IMR-90 (cell line): ENCODE data around the gene KCNAB3. TPM values are rescaled to one million over a fixed set of nuclear protein-coding genes. Genes with fewer than 3 reads are reported as not detected.
A peak's percentile ranks its signal among the peaks of the same experiment; 100 is the strongest.

ENCODE experiments used
- ATAC-seq: fragments of 200-7000 bp; cut with Tn5 transposase; 2 replicates; pipeline ENCODE4 v1.9.1; 2020; ENCODE audit warnings: low read depth, mild to moderate bottlenecking, moderate library complexity
- BruUV-seq: library from RNA; stranded (reverse); fragments of 400-500 nt; replicated peaks from 2 replicates; lab custom pipeline; 2021; lab: Mats Ljungman, UMichigan
- CTCF ChIA-PET: fragments of 300-600 bp; formaldehyde crosslinking; extraction: SDS; loops from one replicate; lab custom pipeline; 2021; ENCODE audit warnings: antibody characterized with exemption; lab: Yijun Ruan, JAX
- POLR2A ChIA-PET: fragments of 300-600 bp; sonication (Branson Sonifier 250); formaldehyde crosslinking; loops from one replicate; lab custom pipeline; 2022; ENCODE audit warnings: antibody characterized with exemption; ENCODE audit not compliant: unreplicated experiment; lab: Charles Lee
- DNase-seq: peaks from one replicate; pipeline ENCODE4 v3.0.0; 2013
- H2AFZ ChIP-seq: replicated peaks from 2 replicates; pipeline ENCODE3; 2013; ENCODE audit warnings: low read length, mild to moderate bottlenecking; ENCODE audit not compliant: poor library complexity
- H2AK5ac ChIP-seq: 2 replicates; pipeline ENCODE4 v1.6.1; 2013; ENCODE audit warnings: low read depth, low read length, inconsistent platforms
- H2AK9ac ChIP-seq: replicated peaks from 2 replicates; pipeline ENCODE3; 2013; ENCODE audit warnings: mild to moderate bottlenecking, low read depth, low read length, moderate library complexity; ENCODE audit not compliant: poor library complexity
- H2BK120ac ChIP-seq: 2 replicates; pipeline ENCODE4 v1.6.1; 2013; ENCODE audit warnings: low read depth, low read length, inconsistent platforms
- H2BK15ac ChIP-seq: 3 replicates; pipeline ENCODE4 v1.6.1; 2013; ENCODE audit warnings: low read depth, low read length, inconsistent platforms
- H2BK20ac ChIP-seq: 2 replicates; pipeline ENCODE4 v1.6.1; 2013; ENCODE audit warnings: low read depth, mild to moderate bottlenecking, inconsistent platforms, low read length, moderate library complexity
- H2BK5ac ChIP-seq: 2 replicates; pipeline ENCODE4 v1.6.1; 2013; ENCODE audit warnings: mild to moderate bottlenecking, low read depth, low read length, inconsistent platforms; ENCODE audit not compliant: poor library complexity, severe bottlenecking
- H3K14ac ChIP-seq: replicated peaks from 2 replicates; pipeline ENCODE4 v1.6.1; 2013; ENCODE audit warnings: low read depth, low read length, inconsistent platforms
- H3K18ac ChIP-seq: 2 replicates; pipeline ENCODE4 v1.6.1; 2013; ENCODE audit warnings: low read depth, low read length, control low read depth
- H3K23ac ChIP-seq: 2 replicates; pipeline ENCODE4 v1.6.1; 2013; ENCODE audit warnings: low read depth, low read length, inconsistent platforms
- H3K27ac ChIP-seq: 2 replicates; pipeline ENCODE4 v1.5.1; 2013; ENCODE audit warnings: mild to moderate bottlenecking, control low read depth, low read length; ENCODE audit not compliant: insufficient read depth
- H3K27me3 ChIP-seq: 2 replicates; pipeline ENCODE4 v1.6.1; 2013; ENCODE audit warnings: low read length; ENCODE audit not compliant: control insufficient read depth, insufficient read depth
- H3K36me3 ChIP-seq: 2 replicates; pipeline ENCODE4 v1.6.1; 2013; ENCODE audit warnings: low read length, mixed read lengths; ENCODE audit not compliant: control insufficient read depth, insufficient read depth
- H3K4ac ChIP-seq: 2 replicates; pipeline ENCODE4 v1.6.1; 2013; ENCODE audit warnings: low read depth, low read length, inconsistent platforms
- H3K4me1 ChIP-seq: 2 replicates; pipeline ENCODE4 v1.6.1; 2013; ENCODE audit warnings: low read length, mixed read lengths; ENCODE audit not compliant: control insufficient read depth, insufficient read depth
- H3K4me2 ChIP-seq: 2 replicates; pipeline ENCODE4 v1.6.1; 2013; ENCODE audit warnings: low read depth, mild to moderate bottlenecking, control low read depth, low read length, moderate library complexity
- H3K4me3 ChIP-seq: 2 replicates; pipeline ENCODE4 v1.5.1; 2013; ENCODE audit warnings: low read depth, mild to moderate bottlenecking, control low read depth, low read length, moderate library complexity; ENCODE audit not compliant: insufficient read depth
- H3K56ac ChIP-seq: 2 replicates; pipeline ENCODE4 v1.6.1; 2013; ENCODE audit warnings: low read length, inconsistent platforms; ENCODE audit not compliant: insufficient read depth; ENCODE audit errors: extremely low read depth
- H3K79me1 ChIP-seq, 2 experiments: 2 replicates each; pipeline ENCODE4 v1.6.1; 2013; ENCODE audit warnings: low read length in 2 of 2, inconsistent platforms in 1 of 2, low read depth in 1 of 2
- H3K9ac ChIP-seq: 2 replicates; pipeline ENCODE4 v1.6.1; 2013; ENCODE audit warnings: low read depth, low read length, control low read depth
- H3K9me1 ChIP-seq: 2 replicates; pipeline ENCODE4 v1.6.1; 2013; ENCODE audit warnings: low read length, inconsistent platforms; ENCODE audit not compliant: insufficient read depth
- H3K9me3 ChIP-seq: 2 replicates; pipeline ENCODE4 v1.6.1; 2013; ENCODE audit warnings: low read length; ENCODE audit not compliant: control insufficient read depth, insufficient read depth
- H4K20me1 ChIP-seq: 2 replicates; pipeline ENCODE4 v1.6.1; 2013; ENCODE audit warnings: low read length, inconsistent platforms; ENCODE audit not compliant: insufficient read depth
- H4K5ac ChIP-seq: 2 replicates; pipeline ENCODE4 v1.6.1; 2013; ENCODE audit warnings: mild to moderate bottlenecking, low read depth, low read length, control low read depth
- H4K8ac ChIP-seq, 2 experiments: 2 replicates each; pipeline ENCODE4 v1.6.1; 2013; ENCODE audit warnings: low read depth in 2 of 2, low read length in 2 of 2, control low read depth in 1 of 2, inconsistent platforms in 1 of 2
- H4K91ac ChIP-seq: 2 replicates; pipeline ENCODE4 v1.6.1; 2013; ENCODE audit warnings: low read depth, low read length, inconsistent platforms; ENCODE audit not compliant: insufficient read depth
- MAFK ChIP-seq: IDR thresholded peaks from 2 replicates; pipeline ENCODE4 v1.6.1; 2012; ENCODE audit warnings: low read depth, low read length, improper control_type of control experiment
- MAZ ChIP-seq: IDR thresholded peaks from 2 replicates; pipeline ENCODE4 v1.6.1; 2012; ENCODE audit warnings: low read depth, mild to moderate bottlenecking, low read length, improper control_type of control experiment, moderate library complexity, borderline replicate concordance
- MXI1 ChIP-seq: IDR thresholded peaks from 2 replicates; pipeline ENCODE4 v1.6.1; 2012; ENCODE audit warnings: low read depth, mild to moderate bottlenecking, low read length, moderate library complexity, borderline replicate concordance
- POLR2A ChIP-seq: IDR thresholded peaks from 2 replicates; pipeline ENCODE4 v1.6.1; 2012; ENCODE audit warnings: mild to moderate bottlenecking, low read depth, low read length
- RAD21 ChIP-seq: IDR thresholded peaks from 2 replicates; pipeline ENCODE4 v1.6.1; 2012; ENCODE audit warnings: low read length, improper control_type of control experiment
- SMC3 ChIP-seq: fragments of 150-350 bp; IDR thresholded peaks from 2 replicates; pipeline ENCODE4 v1.6.1; 2016; ENCODE audit warnings: low read depth, mild to moderate bottlenecking, antibody characterized with exemption, low read length, moderate library complexity
- WGBS, 2 experiments: methylation state at CpG; one replicate each; pipeline versions ENCODE4 v1.1.5 to v1.1.7; 2013; ENCODE audit warnings: missing lambda C conversion rate in 2 of 2; ENCODE audit not compliant: insufficient read length in 1 of 2; ENCODE audit errors: extremely low coverage in 2 of 2; 5-methylcytosine and 5-hydroxymethylcytosine counted together
- dilution Hi-C: fragments of 300-500 bp; cut with HindIII; formaldehyde crosslinking; loops from one replicate; pipeline ENCODE4 v1.14.3; 2018; ENCODE audit warnings: low sequenced_read_pairs; ENCODE audit not compliant: unreplicated experiment
- in situ Hi-C: fragments of 300-500 bp; cut with MboI; formaldehyde crosslinking; loops from 3 replicates; pipeline ENCODE4 v1.14.3; 2019; ENCODE audit warnings: low sequenced_read_pairs, inconsistent platforms, mixed read lengths
- intact Hi-C: fragments of 100-400 bp; cut with micrococcal nuclease; formaldehyde crosslinking; loops from 2 replicates; pipeline ENCODE4 v1.10.0; 2022
- polyA plus RNA-seq, 3 experiments: library from polyadenylated mRNA; depleted of rRNA; stranded (reverse); fragments of >200 nt; gene quantifications; 2 replicates each; pipeline ENCODE4 v1.2.3, GENCODE V29; 2012; ENCODE audit warnings: low replicate concordance in 1 of 3
- total RNA-seq: library from RNA; depleted of rRNA; stranded (reverse); fragments of >200 nt; gene quantifications from 2 replicates; pipeline ENCODE4 v1.2.3, GENCODE V29; 2012
- TF ChIP-seq, protein P1 (sequence below): fragments of 150-350 bp; IDR thresholded peaks from 2 replicates; pipeline ENCODE4 v1.6.1; 2017; ENCODE audit warnings: mild to moderate bottlenecking, antibody characterized with exemption, low read length, low read depth

KCNAB3 gene
- total and polyA plus RNA-seq, 2 of the 4 experiments (the other 2 are of a cell fraction) = 0.36 to 4.2 TPM

DNA sequence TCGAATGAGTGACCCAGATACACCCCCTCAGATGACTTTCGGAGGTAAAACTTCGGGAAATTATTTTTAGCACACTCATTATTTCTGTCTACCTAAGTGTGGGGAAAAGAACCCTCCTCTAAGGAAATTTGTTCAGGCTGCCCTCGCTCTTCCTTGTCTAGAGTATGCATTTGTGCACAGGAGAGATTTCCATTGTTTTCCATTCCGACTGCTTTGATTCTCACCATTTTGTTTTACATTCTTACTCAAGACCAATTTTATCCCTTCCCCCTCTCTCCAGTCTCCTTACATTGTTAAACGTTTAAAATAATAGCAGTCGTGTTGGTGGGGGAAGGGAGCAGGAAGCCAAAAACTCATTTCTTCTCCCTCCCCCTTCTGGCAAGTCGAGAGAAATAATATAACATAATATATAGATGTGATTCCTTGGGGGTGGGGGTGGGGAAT lies 42.6 kb downstream of the KCNAB3 start:
- Histone ChIP-seq H3K4me1 (peaks cover 26% of the 10 kb centered on the region), H3K23ac (peak overlapping the region; percentile 94), H2AFZ (peak overlapping the region; percentile 86), H4K5ac (peak overlapping the region; percentile 83), H4K91ac (peak overlapping the region; percentile 86; the same call in 1 of the 2 replicates), H4K8ac (peak overlapping the region; percentile 36 to 78), H3K79me1 (peaks cover 9 to 65% of the 10 kb centered on the region in 2 experiments), H2AK5ac (peak overlapping the region; percentile 81; the same call in 1 of the 2 replicates), H4K20me1 (peaks cover 14% of the 10 kb centered on the region), H3K4me3 (peak overlapping the region; percentile 98), H3K36me3 (peaks cover 18% of the 10 kb centered on the region), H3K4me2 (peak overlapping the region; percentile 99), H2BK120ac (peak overlapping the region; percentile 78), H2AK9ac (peak overlapping the region; percentile 100), H3K9me3 (no peaks in the 10 kb centered on the region), H3K4ac (peak overlapping the region; percentile 99), H3K14ac (peak overlapping the region; percentile 84), H3K18ac (peak overlapping the region; percentile 52), H2BK20ac (peak overlapping the region; percentile 46; the same call in 1 of the 2 replicates), H3K9me1 (peaks cover 11% of the 10 kb centered on the region), H3K27me3 (no peaks in the 10 kb centered on the region), H3K9ac (peak overlapping the region; percentile 99), H3K56ac (peak overlapping the region; percentile 87), H3K27ac (peak overlapping the region; percentile 100), H2BK5ac (peak overlapping the region; percentile 98), H2BK15ac (peak overlapping the region; percentile 33; the same call in 1 of the 3 replicates)
- in situ Hi-C loops = no loop called here
- DNase-seq = no peak
- TF ChIP-seq RAD21 (peak; percentile 19; the same call in 1 of the 2 replicates), SMC3 (no peak), MXI1 (no peak), MAFK (no peak), POLR2A (peak; percentile 40; the same call in 1 of the 2 replicates), MAZ (no peak)
- TF ChIP-seq, protein P1, sequence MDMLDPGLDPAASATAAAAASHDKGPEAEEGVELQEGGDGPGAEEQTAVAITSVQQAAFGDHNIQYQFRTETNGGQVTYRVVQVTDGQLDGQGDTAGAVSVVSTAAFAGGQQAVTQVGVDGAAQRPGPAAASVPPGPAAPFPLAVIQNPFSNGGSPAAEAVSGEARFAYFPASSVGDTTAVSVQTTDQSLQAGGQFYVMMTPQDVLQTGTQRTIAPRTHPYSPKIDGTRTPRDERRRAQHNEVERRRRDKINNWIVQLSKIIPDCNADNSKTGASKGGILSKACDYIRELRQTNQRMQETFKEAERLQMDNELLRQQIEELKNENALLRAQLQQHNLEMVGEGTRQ = no peak
- intact Hi-C loops = no loop called here
- ATAC-seq = no peak; the same call in 1 of the 2 replicates
- no TSS peak for BruUV-seq
- no CpG with 5 or more reads among the region's 8 CpGs for WGBS, 2 experiments
- dilution Hi-C loops = no loop called here
- ChIA-PET POLR2A (no interaction called here), CTCF (no interaction called here)
